Measurements from ENCODE around the gene FDX1.

The FDX1 gene

GRCh38 chr11:110431051-110431672 lies 1.4 kb downstream of the FDX1 start:
- DNase-seq (ENCODE audit: low read depth in 2 of 2) = no peak

GRCh38 chr11:110431674-110432073 lies 1.9 kb downstream of the FDX1 start:
- DNase-seq (ENCODE audit: low read depth in 2 of 2) = no peak

- DNase-seq (ENCODE audit: low read depth in 2 of 2) = no peak
Observed at GRCh38 chr11:110432713-110433392, 3.1 kb downstream of the FDX1 start.

DNA sequence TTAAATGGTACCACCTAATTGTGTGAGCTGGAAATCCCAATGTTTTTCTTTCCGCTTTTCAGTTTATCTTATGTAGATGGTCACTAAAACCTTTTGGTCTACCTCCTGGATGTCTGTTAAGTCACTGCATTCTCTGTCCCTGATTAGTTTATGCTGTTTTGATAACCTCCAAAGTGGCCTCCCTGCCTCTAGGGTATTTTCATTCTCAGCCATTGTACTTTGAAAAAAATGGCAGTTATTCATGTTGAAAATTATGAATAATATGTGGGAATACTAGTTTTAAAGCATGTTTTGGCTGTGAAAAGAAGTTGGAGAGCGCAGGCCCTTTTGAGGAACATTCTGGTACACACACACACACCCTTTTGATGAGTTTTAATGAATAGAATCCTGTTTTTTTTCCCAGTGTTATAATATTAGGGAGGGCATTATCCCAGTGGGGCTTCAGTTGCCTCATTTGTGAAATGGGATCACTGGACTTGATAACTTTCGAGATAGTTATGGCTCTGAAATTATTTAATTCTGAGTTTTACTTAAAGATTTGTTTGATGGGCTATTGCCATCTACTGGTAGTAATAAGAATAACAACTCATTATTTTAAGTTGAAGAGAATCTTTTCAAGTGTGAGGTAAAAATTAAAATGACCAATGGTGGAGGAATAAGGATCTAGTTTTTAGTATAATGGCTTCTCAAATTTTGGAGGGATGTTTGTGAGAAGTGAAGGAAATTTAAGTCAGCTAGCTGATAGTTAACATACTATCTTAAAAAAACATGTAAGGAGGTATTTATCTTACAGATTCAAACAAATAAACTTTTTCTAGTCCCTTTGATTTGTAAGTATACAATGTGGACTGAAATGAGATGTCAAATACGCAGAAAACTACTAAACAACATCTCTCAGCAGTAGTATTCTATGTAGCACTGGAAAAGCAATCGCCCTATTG lies 3.9 kb downstream of the FDX1 start:
- no peak for DNase-seq (ENCODE audit: low read depth in 2 of 2)

GRCh38 chr11:110434952-110435779 lies 5.4 kb downstream of the FDX1 start:
- no peak for DNase-seq (ENCODE audit: low read depth in 2 of 2)

- DNase-seq (ENCODE audit: low read depth in 2 of 2) = no peak
Observed at GRCh38 chr11:110435780-110436717, 6.3 kb downstream of the FDX1 start.

- no peak for DNase-seq (ENCODE audit: low read depth in 2 of 2)
Observed at GRCh38 chr11:110438017-110438416, 8.3 kb downstream of the FDX1 start.

DNA sequence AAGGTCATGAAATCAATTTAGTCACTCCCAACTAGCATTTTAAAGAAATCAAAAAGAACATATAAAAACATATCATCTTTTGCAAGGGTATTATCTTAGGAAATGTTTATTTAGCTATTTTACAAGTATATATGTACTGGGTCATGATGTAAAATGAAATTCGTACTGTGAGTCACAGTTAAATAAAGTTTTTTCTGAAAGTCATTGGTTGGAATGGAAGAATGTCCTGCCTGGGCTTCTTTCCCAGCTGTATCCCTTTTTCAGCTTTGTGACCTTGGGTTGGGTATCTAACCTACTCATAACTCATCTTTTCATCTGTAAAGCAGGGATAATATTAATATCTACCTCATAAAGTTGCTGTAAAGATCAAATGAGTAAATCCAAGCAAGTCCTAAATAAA lies 15.7 kb downstream of the FDX1 start:
- DNase-seq (ENCODE audit: low read depth in 2 of 2) = no peak

DNA sequence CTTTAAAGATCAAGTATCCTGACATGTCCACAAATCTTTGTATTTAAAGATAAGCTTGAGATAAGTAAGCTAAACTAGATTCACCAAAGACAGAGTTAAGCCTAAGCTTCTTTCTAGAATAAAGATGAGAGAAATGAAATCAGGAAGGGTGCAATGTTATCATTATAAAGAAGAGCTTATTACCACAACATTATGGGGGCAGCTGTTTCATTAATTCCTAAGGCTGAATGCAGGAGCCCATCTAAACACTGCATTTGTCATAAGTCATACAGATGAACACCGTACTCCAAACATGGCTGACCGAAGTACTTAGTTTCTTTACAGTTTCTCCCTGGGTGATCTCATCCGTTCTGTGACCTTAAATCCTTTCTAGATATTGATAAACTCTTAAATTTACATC lies 16.3 kb downstream of the FDX1 start:
- DNase-seq (ENCODE audit: low read depth in 2 of 2) = no peak

GRCh38 chr11:110446594-110446993 lies 16.8 kb downstream of the FDX1 start:
- no peak for DNase-seq (ENCODE audit: low read depth in 2 of 2)

DNA sequence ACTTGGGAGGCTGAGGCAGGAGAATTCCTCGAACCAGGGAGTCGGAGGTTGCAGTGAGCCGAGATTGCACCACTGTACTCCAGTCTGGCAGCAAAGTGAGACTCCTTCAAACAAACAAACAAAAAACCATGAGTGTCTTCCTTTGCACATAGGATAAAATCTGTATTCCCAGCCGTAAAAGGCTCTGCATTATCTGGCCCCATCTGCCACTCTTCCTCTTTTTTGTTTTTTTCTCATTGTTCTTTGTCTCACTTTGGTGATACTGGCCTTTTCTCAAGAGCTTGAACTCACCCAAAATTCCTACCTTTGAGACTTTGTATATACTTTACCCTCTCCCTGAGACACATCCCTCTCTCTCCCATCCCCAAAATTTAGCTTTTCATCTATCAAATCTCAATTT lies 17.6 kb downstream of the FDX1 start:
- DNase-seq (ENCODE audit: low read depth in 2 of 2) = no peak

DNA sequence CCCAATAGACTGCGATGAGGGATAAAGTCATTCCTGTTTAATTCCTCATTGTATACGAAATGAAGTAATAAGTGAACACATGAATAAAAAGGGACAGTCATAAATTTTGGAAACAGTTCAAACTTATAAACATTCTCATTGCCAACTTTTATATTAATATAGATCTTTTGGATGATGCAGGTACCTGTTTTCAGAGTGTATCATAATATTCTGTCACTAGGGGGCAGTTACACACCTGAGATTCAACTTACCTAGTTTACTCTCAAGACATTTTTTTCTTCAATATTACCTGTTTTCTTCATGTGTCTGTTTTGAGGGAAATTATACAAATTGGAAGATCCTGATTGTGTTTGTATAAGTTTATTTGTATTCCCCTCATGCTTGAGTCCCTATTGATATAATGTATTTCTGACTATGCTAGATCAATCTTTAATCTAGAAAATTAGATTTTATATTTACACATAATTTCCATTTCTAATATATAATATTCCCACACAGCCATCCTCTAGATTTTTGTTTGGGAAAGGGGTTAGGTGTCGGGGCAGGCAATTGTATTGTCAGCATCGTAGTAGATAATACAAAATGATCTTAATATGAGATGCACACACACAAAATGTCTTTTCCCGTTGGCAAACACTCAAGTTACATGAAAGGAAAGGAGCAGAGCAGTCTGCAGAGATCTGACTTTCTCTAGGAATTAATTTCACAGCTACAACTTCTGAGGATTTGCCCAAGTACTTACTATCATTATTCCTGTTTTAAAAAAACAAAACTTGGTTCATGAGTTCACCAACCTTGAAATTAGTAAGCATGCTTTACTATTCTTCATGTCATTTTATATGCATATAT lies 18.4 kb downstream of the FDX1 start:
- no peak for DNase-seq (ENCODE audit: low read depth in 2 of 2)

GRCh38 chr11:110450246-110450645 lies 20.5 kb downstream of the FDX1 start:
- DNase-seq (ENCODE audit: low read depth in 2 of 2) = no peak

DNA sequence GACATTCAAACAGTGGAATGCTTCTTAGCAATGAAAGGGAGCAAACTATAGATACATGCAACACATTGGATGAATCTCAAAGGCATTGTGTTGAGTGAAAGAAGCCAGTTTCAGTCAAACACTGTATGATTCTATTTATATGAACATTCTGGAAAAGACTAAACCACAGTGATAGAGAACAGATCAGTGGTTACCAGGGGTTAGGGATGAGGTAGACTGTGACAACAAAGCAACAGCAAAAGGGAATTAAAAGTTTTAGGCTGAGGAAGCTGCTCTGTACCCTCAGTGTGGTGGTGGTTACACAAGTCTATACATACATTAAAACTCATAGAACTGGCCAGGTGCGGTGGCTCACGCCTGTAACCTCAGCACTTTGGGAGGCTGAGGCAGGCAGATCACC lies 23.0 kb downstream of the FDX1 start:
- no peak for DNase-seq (ENCODE audit: low read depth in 2 of 2)

GRCh38 chr11:110453684-110454354 lies 24.1 kb downstream of the FDX1 start:
- no peak for DNase-seq (ENCODE audit: low read depth in 2 of 2)

DNA sequence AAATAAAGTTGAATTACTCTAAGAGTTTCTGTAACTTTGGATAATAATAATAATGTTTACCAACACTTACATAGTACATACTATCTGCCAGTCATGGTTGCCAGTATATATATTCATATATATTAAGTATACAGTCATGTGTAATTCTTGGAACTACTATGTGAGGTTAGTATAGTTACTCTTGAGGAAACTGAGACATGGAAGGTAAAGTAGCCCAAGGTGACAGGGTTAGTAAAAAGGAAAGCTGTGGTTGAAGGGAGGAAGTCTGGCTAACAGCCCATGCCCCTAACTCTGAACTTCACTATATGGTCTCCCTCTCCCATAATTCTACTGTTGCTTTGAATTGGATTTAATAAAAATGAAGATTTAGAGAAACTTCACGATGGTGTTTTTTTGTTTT lies 24.9 kb downstream of the FDX1 start:
- no peak for DNase-seq (ENCODE audit: low read depth in 2 of 2)

- DNase-seq (ENCODE audit: low read depth in 2 of 2) = no peak
Observed at GRCh38 chr11:110455718-110456117, 26.0 kb downstream of the FDX1 start.

- DNase-seq (ENCODE audit: low read depth in 2 of 2) = no peak
Observed at GRCh38 chr11:110463153-110463552, 33.4 kb downstream of the FDX1 start.

GRCh38 chr11:110465231-110465630 lies 35.5 kb downstream of the FDX1 start:
- no peak for DNase-seq (ENCODE audit: low read depth in 2 of 2)

Data from stimulated activated CD4-positive, alpha-beta T cell treated with anti-CD3 and anti-CD28 coated beads, Interleukin-12 subunit alpha, Interleukin-12 subunit beta, amount 100 ng/mL, for 24 hours (primary cell).